Uterus (tissue), 2 donors: ENCODE data around the gene A2M.

Experiments used
- CTCF ChIP-seq, 4 experiments: fragments of 200-600 bp in 2 of 4; fragments of 450-650 bp in 2 of 4; sonication (generic) in 2 of 4; IDR thresholded peaks; one replicate each; pipeline ENCODE4 v1.5.1; 2016 to 2019; ENCODE audit warnings: antibody characterized with exemption in 4 of 4, mild to moderate bottlenecking in 2 of 4, moderate library complexity in 1 of 4
- POLR2A ChIP-seq, 2 donors: fragments of 450-650 bp; IDR thresholded peaks; one replicate each; pipeline ENCODE4 v1.6.1; 2016; ENCODE audit warnings: antibody characterized with exemption in 2 of 2, mild to moderate bottlenecking in 1 of 2, moderate library complexity in 1 of 2

DNA sequence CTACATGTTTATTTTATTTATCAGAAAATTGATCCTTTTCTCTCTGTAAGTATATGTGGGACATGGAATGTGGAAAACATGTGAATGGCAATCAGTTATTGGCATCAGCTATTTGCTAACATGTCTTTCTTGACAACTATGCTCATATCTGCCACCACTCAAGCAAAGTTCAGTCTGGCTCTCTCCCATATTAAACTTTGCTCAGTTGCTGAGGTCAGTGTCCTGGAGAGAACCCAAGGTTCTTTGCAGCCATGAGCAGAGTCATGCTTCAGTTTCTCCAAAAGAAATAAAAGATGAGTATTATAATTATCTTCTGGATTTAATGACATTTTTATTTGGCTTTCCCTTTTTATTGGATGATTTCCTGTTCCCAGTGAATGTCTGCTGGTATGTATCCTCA is 42.6 kb downstream of the A2M start:
- no peak for TF ChIP-seq CTCF (IDR thresholded peaks at IDR 0.05)
- no peak for TF ChIP-seq POLR2A (IDR thresholded peaks at IDR 0.05)
